Measurements from ENCODE around the gene ANKRA2. TPM values are rescaled to one million over a fixed set of nuclear protein-coding genes. Genes with fewer than 3 reads are reported as not detected.

Gene ANKRA2
- total and polyA plus RNA-seq, 2 of the 8 experiments (the other 6 are each of a cell fraction or from before 2014, with no cell fraction given) = 7.0 to 12.6 TPM

GRCh38 chr5:73515232-73515631, 50.2 kb downstream of the ANKRA2 start (continued):
- TF ChIP-seq BCL11A (IDR thresholded peaks at IDR 0.05; ENCODE audit: low read depth in 2 of 2, low read length in 2 of 2) = no peak

Data from H1 (cell line).